Smooth muscle cell of the brain vasculature (primary cell): ENCODE data around the gene AFF3.

ENCODE experiments used
- DNase-seq: peaks from one replicate; pipeline ENCODE4 v3.0.0-alpha.2; 2012; ENCODE audit warnings: low read depth, low spot score

The AFF3 gene

DNA sequence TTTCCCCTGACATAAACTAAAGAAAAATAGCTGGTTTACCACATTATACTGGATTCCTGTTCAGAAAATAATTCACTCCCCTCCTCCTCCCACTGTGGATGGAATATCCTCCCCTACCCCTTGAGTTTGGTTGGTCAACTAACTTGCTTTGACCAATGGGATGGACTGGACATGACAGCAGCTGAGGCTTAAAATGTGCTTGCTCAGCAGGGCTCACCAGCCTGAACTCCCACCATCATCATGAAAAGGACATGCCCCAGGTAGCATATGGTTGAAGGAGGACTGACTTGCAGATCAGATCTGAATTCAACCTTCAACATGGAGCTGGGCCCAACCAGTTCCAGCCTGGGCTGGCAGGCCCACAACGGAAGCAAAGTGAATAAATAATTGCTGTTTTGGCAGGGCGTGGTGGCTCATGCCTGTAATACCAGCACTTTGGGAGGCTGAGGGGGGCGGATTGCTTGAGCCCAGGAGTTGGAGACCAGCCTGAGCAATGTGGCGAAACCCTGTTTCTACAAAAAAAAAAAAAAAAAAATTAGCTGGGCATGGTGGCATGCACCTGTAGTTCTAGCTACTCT lies 284.4 kb downstream of the AFF3 start:
- DNase-seq: no peak

DNA sequence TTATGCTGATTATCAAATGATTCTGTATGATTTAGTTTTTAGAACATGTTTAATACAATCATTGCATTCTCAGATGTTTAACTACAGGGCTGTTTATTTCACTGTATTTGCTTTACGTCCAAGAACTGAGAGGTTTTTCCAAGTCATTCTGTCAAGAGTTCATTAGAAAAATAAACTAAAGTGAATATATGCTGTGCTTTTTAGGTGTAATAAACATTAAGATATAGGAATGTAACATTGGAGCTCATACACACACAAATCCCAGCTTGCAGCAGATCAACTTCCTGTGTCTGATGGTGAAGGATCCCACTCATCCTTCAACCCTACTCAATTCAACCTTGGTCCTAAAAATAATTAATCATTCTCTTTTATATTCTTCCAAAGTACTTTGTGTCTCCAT lies 285.0 kb downstream of the AFF3 start:
- no peak for DNase-seq

DNA sequence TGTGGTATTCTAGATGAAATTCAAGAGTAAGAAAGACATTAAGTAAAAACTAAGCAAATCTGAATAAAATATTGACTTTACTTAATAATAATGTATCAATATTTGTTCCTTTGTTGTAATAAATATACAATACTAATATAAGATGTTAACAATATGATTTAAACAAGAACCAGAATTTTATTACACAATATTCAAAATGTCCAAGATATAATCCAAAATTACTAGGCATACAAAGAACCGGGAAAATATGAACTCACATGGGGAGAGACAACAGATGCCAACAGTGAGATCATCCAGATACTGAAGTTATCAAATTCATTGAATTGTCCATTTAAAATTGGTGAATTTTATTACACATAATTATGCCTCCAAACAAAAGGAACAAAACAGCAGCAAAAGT lies 286.3 kb downstream of the AFF3 start:
- DNase-seq: no peak

- no peak for DNase-seq
These were observed 288.0 kb downstream of the AFF3 start for GRCh38 chr2:99854236-99854852.

GRCh38 chr2:99852956-99853355 lies 289.4 kb downstream of the AFF3 start:
- DNase-seq: no peak

GRCh38 chr2:99852376-99852934 lies 289.9 kb downstream of the AFF3 start:
- DNase-seq: no peak

DNA sequence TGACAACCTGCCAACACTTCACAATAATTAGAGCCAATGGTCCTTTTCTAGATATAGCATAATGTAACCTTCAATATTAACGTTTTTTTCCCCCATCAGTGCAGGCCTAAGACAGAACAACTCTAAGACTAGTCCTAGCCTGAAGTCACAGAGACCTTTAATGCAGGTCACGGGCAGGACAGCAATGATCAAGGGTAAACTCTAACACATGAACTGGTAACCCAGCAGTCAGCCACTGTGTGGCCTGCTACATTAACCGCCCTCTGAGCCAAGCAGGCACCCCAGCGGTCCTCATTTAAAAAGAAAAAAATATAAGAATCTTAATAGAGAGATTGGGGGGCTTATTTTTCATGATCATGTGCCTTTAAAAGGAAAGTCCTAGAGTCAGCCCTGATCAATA lies 290.6 kb downstream of the AFF3 start:
- no peak for DNase-seq

GRCh38 chr2:99851089-99851488 lies 291.3 kb downstream of the AFF3 start:
- DNase-seq: no peak

DNA sequence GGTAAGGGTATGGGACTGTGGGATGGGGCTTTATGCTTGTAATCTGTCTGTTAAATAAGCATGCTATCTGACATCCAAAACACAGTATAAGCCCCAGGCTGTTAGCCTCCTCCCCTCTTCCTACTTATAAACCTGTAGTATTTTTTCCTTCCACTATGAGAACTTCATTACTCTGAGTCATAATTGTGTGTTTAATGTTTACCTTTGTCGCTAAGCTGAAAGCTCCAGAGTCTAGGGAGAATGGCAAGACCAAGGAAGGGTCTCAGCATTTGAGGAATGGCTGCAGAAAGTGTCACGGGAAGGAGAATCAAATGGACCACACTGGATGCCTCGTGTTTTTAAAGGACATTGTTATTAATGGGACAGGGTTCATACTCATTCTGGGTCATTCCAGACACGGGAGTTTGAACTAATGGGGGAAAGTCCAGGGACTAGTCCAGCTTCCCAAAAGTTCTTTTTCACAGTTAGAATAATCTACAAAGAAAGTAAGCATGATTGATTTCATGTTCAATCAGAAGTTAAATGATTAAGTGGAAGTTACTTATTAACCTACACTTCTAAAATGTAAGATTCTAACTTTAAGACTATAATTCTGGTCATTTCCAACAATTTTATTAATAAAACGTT lies 292.2 kb downstream of the AFF3 start:
- DNase-seq: no peak

DNA sequence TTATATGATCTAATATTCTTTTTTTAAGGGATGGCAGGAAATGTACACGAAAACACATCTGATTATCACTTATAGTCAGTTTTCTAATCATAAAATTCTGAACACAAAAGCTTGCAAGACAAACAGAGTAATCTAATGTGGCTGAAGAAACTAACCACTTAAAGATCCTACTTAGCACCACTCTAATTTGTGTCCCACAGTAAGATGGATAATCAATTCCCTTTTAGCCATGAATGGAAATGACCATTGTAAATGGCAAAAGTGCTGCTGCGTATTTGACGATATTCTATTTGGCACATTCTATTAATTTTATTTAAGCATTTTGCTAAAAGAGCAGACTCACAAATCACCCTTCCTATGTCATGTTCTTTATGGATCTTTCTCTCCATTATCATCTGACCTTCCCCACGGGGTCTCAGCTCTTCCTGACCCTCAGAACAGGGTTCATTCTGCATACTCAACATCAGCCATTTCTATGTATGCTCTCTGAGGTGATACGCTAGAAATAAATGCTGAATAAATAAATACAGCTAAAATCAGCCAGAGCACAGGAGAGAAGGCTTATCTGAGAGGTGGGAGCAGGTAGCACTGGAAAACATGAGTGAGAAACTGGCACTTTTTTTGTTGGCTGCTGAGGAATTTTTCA lies 295.8 kb downstream of the AFF3 start:
- DNase-seq: no peak

GRCh38 chr2:99845296-99845695 lies 297.1 kb downstream of the AFF3 start:
- DNase-seq: no peak

DNA sequence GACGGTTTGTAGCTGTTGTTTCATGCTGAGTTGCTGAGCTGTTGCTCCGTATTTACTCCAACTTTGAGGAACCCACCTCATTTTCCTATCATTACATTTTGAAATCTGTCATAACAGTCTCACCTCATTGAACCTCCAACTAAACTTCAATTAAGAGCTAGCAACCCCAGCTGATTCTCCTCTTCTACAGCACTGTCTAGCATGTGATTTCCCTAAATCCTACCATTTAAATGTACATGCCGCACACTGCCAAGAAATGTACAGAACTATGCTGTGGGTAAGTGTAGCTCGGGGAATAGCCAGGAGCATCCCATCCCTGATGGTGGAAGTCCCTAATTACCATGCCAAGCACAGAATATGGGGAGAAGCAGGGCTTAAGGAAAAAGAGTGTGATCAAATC lies 299.9 kb downstream of the AFF3 start:
- no peak for DNase-seq

DNA sequence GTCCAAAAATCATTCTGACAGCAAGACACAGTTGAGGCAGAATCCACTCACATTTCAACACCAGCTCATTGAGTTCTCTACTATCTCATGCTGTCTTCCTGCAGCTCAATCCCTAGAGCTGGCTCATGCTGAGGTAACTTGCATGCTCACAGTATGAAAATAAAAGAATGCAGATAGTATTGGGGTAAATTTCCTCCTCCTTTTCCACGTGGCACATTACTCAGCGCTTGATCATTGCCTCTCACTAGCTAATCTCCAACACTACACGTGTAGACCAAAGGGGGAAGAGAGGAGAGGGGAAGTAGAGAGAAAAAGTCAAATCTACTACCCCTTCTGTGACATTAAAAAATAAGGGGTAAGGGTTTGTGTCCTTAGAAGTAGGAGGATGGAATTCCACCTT lies 300.6 kb downstream of the AFF3 start:
- DNase-seq: no peak

DNA sequence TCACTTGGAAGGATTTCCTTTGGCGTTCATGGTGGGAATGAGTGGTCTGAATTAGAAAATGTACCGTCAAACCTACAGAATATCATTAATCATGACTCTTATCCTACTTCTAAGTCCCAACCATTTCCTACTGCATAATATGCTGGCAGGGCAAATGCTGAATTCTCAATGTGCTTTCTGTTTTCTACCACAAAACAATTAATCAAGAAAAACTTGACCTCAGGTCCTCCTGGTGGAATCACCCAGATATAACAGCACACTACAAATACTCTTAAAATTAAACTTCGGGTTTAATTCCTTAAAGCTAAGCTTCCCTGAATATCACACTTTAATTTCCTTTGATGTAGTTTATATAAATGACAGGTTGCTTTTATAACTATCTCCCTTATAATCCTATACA lies 301.6 kb downstream of the AFF3 start:
- DNase-seq: no peak

DNA sequence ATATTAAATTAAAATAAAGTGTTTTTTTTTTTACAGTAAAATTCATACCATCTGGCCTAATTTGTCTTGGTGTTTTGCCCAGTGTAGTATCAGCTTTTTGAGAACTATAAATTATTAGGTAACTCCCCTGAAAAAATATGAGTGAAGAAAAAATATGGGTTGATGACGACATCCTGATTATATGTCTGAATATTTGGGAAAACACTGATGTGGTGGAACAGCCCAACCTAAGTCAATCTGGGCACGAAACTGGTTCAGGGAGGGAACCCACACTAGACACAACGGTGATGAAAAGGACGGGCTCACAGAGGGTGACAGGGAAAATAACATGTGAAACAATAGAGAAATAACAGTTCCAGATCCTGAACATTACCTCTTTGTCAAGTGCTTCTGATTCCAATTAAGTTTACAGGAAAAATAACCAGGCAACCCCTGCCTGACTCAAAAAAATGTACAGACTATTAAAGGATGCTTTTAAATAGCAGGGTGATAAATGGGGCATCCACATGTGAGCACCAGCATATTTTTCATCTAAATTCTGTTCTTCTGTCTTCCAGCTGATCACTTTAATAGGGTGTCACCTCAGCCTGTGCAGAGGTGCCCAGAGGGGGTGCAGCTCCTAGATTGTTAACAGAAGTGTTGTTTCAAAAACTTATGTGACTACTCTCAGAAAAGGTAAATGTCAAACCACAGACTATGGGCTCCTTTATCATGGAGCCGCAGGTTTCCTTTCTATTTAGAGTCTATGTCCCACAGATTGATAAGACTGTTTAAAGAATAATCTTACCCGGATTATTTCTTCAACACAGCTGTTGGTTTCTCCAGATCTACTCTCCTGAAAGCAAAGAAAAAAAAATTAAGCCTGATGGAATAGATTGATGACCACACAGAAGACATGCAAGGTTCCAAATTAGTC lies 305.4 kb downstream of the AFF3 start:
- DNase-seq: no peak

GRCh38 chr2:99834426-99834825 lies 308.0 kb downstream of the AFF3 start:
- DNase-seq: no peak

GRCh38 chr2:99833586-99834201 lies 308.7 kb downstream of the AFF3 start:
- DNase-seq: no peak

DNA sequence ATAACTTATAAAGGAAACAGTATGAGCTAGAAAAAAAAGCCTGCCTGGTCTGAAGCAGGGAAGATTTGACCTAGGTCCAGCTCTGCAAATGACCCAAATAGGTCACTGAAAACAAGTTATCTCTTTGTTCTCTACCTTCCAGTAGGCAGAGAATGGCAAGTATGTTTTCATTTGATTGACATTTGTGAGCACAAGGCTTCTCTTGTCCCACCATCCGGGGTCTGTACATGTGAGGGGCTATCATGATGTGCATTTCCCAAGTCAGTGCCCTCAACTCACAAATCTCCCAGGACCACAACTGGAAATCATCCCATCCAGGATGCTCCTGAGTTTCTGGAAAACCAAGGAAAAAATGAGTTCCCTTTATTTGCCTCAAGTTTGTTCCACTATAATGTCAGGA lies 309.5 kb downstream of the AFF3 start:
- DNase-seq: no peak

GRCh38 chr2:99831772-99832171 lies 310.6 kb downstream of the AFF3 start:
- DNase-seq: no peak

- no peak for DNase-seq
These were observed 314.9 kb downstream of the AFF3 start for GRCh38 chr2:99827296-99827999.

DNA sequence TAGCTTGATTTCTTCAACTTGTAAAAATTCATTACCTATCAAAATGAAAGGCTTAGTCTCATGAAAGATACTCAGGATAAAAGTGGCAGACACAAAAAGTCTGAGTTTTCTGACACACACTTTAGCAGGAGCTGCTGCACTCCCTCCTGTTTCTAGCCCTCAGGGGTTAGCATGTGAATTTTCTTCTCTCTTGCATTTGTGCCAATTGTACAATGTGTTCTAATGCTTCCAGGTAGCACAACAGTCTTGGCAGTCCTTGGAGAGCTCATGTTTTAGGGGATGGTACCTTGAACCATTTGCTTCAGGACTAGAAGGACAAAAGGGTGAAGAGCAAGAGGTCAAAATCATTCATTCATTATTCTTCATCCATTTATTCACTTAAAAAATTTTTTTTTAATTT lies 316.8 kb downstream of the AFF3 start:
- no peak for DNase-seq
